ENCODE results near the gene LETM1.

The LETM1 gene

DNA sequence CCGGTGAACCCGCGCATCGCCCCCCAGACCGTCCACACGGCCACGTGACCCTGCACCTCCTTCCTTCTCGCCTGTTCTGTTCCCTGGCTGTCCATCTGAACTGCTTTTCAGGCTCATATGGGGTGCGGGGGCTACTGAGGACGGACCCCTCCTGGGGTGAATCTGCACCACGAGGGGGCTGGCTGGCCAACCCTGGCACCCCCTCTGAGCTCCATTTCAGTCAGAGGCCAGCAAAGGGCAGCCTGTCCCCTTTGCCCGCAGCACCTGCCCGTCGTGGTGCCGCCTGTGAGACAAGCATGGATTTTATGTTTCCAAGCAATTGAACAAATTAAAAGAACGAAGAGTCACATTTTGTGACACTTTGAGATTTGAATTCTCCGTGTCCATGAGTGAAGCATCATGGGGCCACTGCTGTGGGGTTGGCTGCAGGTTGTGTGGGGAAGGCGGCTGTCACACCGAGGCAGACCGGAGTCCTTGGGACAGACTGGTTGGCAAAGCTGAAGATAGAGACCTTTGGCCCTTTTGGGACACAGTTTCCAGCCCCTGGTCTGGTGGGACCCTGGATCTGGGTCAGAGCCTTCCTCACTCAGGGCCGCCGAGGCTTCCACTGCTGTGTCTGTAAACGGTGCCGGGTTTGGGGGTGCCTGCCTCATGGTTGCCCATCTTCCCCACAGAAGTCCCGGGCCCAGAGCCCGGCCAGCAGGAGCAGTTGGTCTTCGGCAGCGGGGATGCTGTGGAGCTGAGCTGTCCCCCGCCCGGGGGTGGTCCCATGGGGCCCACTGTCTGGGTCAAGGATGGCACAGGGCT is 57.2 kb downstream of the LETM1 start:
- TF ChIP-seq, protein P1, sequence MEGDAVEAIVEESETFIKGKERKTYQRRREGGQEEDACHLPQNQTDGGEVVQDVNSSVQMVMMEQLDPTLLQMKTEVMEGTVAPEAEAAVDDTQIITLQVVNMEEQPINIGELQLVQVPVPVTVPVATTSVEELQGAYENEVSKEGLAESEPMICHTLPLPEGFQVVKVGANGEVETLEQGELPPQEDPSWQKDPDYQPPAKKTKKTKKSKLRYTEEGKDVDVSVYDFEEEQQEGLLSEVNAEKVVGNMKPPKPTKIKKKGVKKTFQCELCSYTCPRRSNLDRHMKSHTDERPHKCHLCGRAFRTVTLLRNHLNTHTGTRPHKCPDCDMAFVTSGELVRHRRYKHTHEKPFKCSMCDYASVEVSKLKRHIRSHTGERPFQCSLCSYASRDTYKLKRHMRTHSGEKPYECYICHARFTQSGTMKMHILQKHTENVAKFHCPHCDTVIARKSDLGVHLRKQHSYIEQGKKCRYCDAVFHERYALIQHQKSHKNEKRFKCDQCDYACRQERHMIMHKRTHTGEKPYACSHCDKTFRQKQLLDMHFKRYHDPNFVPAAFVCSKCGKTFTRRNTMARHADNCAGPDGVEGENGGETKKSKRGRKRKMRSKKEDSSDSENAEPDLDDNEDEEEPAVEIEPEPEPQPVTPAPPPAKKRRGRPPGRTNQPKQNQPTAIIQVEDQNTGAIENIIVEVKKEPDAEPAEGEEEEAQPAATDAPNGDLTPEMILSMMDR (IDR thresholded peaks at IDR 0.05; ENCODE audit: borderline replicate concordance, insufficient read depth, low read depth, low read length): no peak

DNA sequence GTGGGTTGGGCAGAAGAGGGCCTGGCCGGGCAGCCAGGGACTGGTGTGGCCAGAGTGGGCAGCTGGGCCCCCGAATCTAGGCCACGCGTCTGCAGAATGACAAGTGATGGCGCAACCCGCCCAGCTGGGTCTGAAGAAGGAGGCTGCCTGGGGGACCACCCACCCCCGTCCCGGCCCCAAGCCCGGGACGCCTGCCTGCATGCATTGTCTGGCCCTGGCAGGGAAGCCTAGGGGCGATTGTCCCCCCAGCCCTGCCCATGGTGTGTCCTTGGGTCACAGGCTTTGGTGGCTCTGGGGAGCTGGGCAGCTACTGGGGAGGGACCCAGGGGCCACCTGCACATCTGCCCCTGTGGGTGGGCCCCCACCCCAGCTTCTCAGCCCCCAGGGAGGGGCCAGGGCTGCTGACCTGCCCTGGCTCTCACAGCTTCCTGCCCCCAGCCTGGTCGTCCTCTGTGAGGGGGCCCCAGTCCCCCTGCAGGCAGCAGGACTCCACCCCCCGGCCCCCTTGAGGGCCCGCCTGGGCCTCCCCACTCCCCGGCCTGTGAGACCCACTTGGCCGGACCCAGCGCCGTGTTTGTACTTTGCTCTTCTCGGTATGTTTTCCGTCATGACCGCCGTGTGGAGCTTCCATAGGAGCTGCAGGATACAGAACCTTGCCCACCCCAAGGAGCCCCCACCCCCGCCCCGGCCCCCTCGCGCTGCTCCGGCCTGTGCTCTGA is 57.9 kb downstream of the LETM1 start:
- TF ChIP-seq, protein P1 (IDR thresholded peaks at IDR 0.05; ENCODE audit: borderline replicate concordance, insufficient read depth, low read depth, low read length): no peak

More for the DNA sequence above, 57.2 kb downstream of the LETM1 start:
- no peak overlapping the region for H3K4me3 ChIP-seq (ENCODE audit: low read depth, low read length)

DNA sequence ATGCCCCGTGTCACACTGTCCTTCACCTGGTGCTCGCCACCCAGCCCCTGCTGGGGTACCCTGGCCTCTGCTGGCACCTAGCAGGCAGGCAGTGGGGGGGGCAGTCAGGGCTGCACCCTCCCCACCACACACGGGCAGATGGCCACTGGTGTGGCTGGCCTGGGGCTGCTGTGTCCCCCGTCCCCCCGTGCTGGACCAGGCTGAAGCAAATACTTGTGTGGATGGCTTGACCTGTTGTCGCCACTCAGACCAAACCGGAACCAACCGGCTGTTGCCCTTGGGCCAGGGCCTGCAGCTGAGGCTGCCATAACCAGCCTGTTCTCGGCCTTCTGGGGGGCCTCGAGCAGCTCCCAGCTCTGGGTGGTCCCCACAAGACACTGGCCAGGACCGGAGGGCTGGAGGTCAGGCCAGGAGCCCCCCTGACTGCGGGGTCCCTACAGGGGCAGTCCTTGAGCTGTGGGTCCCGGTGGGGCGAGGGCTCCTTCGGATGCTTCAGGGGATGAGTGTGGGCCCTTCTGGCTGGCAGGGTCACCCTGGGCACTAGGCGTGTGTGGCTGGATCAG is 58.6 kb downstream of the LETM1 start:
- TF ChIP-seq, protein P1 (IDR thresholded peaks at IDR 0.05; ENCODE audit: borderline replicate concordance, insufficient read depth, low read depth, low read length): no peak
- no peak overlapping the region for H3K4me3 ChIP-seq (ENCODE audit: low read depth, low read length)

More for the DNA sequence above, 57.9 kb downstream of the LETM1 start:
- H3K4me3 ChIP-seq (ENCODE audit: low read depth, low read length): no peak overlapping the region

DNA sequence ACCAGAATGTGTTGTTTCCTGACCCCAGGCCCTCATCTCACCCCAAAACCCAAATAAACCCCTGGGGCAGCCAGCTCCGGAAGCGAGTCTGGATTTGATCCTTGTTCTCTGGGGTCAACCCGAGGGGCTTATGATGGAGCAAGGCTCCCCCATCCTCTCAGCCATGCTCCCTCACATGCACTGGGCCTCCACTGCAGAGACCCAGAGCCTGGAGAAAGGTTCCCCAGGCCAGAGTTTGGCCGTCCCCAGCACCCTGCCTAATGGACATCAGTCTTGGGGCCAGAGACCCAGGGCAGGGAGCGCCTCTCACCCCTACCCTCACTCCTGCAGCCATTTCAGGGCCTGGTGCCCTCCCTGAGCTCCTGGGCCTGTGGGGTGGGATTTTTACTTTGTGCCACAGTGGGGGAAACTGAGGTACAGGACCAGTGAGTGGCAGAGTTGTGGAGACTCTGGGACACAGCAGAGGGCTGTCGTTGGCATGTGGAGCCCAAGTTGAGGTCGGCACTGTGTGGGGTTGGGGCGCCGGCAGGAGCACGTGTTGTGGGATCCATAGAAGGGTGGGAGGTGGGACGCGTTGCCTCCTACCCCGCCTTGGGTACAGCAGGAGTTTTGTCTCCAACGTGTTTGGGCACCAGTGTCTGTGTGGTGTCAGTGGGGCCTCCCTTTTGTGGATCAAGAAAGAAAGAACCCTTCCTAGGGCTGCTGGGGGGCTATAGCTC is 59.3 kb downstream of the LETM1 start:
- TF ChIP-seq, protein P1 (IDR thresholded peaks at IDR 0.05; ENCODE audit: borderline replicate concordance, insufficient read depth, low read depth, low read length): no peak
- H3K4me3 ChIP-seq (ENCODE audit: low read depth, low read length): no peak overlapping the region

DNA sequence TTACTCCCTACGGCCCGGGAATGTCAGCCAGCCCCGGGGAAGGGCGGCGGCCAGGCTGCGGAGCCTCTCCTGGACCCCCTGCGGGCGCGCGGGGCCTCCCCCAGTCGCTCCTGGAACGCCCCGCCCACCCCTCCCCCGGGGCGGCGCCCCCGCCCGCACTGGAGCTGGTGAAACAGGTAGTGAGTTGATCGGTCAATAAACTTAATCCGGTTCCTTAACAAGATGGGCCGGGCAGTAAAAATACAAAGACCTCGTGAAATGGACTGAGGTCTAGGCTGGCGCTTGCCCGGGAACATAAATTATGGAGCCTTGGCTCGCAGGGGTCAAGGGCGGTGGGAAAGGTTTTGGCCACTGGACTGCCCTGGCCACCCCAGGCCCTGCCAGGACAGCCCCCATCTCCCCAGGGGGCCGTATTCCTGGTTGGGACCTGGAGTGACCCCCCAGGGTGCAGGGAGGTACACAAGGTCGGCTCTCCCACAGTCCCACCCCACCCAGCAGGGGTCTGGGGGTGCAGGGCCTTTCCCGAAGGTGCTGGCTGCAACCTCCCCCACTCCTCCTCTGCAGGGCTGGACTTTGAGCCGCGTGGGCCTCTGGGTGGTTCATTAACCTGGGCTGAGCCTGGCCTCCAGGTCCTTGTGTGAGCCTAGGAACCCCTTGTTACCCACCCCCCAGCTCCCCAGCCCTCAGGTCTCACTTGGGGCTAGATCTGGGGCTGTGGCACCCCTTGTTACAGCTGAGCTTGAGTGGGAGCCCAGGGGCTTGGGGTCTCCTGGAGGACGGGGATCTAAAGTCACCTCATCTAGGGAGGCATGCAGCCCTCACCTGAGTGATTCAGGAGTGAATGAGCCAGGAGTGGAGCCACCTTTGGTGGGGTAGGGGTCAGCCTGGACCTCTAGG is 60.4 kb downstream of the LETM1 start:
- no peak overlapping the region for H3K4me3 ChIP-seq (ENCODE audit: low read depth, low read length)
- TF ChIP-seq, protein P1 (IDR thresholded peaks at IDR 0.05; ENCODE audit: borderline replicate concordance, insufficient read depth, low read depth, low read length): no peak

DNA sequence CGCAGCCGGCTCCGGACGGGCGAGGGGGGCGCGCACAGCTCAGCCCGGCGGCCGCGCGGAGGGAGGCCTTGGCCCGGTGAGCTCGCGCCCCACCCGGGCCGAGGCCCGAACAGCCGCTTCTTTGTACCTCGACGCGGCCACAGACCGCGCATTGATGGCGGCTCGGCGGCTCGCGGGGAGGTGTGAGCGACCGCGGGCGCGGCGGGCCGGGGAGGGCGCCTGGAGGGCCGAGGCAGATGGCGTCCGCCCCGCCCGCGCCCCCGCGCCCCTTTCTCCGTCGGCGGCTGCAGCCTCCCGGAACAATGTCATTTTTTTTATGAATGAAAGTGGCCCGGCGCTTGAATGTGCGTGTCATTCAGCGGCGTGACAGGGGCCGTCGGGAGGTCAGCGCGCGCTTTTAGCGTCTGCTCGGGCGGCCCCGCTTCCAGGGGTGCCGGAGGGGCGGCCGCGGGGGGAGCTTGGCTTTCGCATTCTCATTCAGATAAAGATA is 61.1 kb downstream of the LETM1 start:
- TF ChIP-seq, protein P1 (IDR thresholded peaks at IDR 0.05; ENCODE audit: borderline replicate concordance, insufficient read depth, low read depth, low read length): no peak
- no peak overlapping the region for H3K4me3 ChIP-seq (ENCODE audit: low read depth, low read length)
